Subcutaneous adipose tissue (tissue), 4 donors: Measurements from ENCODE around the gene ANTXR1. TPM values are rescaled to one million over a fixed set of nuclear protein-coding genes. Genes with fewer than 3 reads are reported as not detected.

ENCODE experiments used
- CTCF ChIP-seq: fragments of 450-650 bp; IDR thresholded peaks from one replicate; pipeline ENCODE4 v1.5.1; 2016; ENCODE audit warnings: low read depth, mild to moderate bottlenecking, control low read depth, antibody characterized with exemption, moderate library complexity
- total RNA-seq, 4 donors: library from RNA; depleted of rRNA; stranded (reverse); fragments of >200 nt; gene quantifications; one replicate each; pipeline ENCODE4 v1.1.0, GENCODE V29; 2016

Gene ANTXR1
- total RNA-seq, 4 donors from 2014 or later: 45.4 to 88.7 (median 67.0) TPM

GRCh38 chr2:69231612-69232277 lies 218.8 kb downstream of the ANTXR1 start:
- TF ChIP-seq CTCF: no peak

- TF ChIP-seq CTCF: no peak
Observed at GRCh38 chr2:69237070-69237670, 224.2 kb downstream of the ANTXR1 start.

GRCh38 chr2:69238449-69239031 lies 225.6 kb downstream of the ANTXR1 start:
- no peak for TF ChIP-seq CTCF

- no peak for TF ChIP-seq CTCF
Observed at GRCh38 chr2:69241093-69241492, 228.1 kb downstream of the ANTXR1 start.

GRCh38 chr2:69241664-69242514 lies 228.9 kb downstream of the ANTXR1 start:
- TF ChIP-seq CTCF: no peak

GRCh38 chr2:69242651-69243051 lies 229.7 kb downstream of the ANTXR1 start:
- no peak for TF ChIP-seq CTCF

GRCh38 chr2:69243652-69244051 lies 230.7 kb downstream of the ANTXR1 start:
- no peak for TF ChIP-seq CTCF
